ENCODE measurements around the gene TARS2. TPM values are rescaled to one million over a fixed set of nuclear protein-coding genes. Genes with fewer than 3 reads are reported as not detected.

The TARS2 gene
- total and polyA plus RNA-seq, 2 of the 13 experiments (the other 11 are each of a cell fraction or from before 2014, with no cell fraction given) = 21.3 to 22.8 TPM

DNA sequence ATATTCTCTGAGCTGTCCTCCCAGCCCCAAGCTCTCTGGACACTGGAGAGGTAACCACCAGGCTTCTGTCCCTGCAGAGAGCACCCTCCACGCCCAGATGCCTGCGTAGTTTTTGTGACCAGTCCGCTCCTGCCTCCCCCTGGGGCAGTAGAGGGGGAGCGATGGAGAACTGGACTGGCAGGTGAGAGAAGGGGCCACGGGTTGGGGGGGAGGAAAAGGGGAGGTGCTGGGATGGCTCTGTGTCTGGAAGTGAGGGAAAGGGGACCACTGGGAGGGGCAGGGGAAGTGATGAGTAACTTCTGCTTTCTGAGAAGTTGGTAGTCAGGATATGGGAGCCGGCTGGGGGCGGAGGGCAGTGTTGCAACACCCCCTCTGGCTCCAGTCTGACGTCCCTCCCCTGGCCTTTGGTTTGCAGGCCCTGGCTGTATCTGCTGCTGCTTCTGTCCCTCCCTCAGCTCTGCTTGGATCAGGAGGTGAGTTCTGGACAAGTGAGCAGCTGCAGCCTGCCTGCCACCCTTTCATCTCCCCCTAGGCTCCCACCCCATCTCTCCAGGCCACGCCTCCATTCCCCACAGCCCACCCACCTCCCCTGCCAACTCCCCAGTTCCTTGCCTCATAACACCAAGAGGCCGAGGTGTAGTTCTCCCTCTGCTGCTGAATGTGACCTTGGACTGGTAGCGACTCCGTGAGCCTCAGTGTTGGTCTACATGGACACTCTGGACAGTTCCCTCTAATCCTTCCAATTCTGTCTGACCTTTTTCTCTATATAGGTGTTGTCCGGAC, 65.1 kb downstream of the TARS2 start (continued):
- TF ChIP-seq, protein P1, sequence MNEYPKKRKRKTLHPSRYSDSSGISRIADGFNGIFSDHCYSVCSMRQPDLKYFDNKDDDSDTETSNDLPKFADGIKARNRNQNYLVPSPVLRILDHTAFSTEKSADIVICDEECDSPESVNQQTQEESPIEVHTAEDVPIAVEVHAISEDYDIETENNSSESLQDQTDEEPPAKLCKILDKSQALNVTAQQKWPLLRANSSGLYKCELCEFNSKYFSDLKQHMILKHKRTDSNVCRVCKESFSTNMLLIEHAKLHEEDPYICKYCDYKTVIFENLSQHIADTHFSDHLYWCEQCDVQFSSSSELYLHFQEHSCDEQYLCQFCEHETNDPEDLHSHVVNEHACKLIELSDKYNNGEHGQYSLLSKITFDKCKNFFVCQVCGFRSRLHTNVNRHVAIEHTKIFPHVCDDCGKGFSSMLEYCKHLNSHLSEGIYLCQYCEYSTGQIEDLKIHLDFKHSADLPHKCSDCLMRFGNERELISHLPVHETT (CRISPR knock-in tag; conservative IDR thresholded peaks at IDR 0.05) = no peak
- TF ChIP-seq, protein P2, sequence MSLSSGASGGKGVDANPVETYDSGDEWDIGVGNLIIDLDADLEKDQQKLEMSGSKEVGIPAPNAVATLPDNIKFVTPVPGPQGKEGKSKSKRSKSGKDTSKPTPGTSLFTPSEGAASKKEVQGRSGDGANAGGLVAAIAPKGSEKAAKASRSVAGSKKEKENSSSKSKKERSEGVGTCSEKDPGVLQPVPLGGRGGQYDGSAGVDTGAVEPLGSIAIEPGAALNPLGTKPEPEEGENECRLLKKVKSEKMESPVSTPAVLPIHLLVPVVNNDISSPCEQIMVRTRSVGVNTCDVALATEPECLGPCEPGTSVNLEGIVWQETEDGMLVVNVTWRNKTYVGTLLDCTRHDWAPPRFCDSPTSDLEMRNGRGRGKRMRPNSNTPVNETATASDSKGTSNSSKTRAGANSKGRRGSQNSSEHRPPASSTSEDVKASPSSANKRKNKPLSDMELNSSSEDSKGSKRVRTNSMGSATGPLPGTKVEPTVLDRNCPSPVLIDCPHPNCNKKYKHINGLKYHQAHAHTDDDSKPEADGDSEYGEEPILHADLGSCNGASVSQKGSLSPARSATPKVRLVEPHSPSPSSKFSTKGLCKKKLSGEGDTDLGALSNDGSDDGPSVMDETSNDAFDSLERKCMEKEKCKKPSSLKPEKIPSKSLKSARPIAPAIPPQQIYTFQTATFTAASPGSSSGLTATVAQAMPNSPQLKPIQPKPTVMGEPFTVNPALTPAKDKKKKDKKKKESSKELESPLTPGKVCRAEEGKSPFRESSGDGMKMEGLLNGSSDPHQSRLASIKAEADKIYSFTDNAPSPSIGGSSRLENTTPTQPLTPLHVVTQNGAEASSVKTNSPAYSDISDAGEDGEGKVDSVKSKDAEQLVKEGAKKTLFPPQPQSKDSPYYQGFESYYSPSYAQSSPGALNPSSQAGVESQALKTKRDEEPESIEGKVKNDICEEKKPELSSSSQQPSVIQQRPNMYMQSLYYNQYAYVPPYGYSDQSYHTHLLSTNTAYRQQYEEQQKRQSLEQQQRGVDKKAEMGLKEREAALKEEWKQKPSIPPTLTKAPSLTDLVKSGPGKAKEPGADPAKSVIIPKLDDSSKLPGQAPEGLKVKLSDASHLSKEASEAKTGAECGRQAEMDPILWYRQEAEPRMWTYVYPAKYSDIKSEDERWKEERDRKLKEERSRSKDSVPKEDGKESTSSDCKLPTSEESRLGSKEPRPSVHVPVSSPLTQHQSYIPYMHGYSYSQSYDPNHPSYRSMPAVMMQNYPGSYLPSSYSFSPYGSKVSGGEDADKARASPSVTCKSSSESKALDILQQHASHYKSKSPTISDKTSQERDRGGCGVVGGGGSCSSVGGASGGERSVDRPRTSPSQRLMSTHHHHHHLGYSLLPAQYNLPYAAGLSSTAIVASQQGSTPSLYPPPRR (CRISPR knock-in tag; IDR thresholded peaks at IDR 0.05; ENCODE audit: borderline replicate concordance) = no peak
- no peak for TF ChIP-seq ZNF780A (CRISPR knock-in tag; IDR thresholded peaks at IDR 0.05)
- TF ChIP-seq, protein P3, sequence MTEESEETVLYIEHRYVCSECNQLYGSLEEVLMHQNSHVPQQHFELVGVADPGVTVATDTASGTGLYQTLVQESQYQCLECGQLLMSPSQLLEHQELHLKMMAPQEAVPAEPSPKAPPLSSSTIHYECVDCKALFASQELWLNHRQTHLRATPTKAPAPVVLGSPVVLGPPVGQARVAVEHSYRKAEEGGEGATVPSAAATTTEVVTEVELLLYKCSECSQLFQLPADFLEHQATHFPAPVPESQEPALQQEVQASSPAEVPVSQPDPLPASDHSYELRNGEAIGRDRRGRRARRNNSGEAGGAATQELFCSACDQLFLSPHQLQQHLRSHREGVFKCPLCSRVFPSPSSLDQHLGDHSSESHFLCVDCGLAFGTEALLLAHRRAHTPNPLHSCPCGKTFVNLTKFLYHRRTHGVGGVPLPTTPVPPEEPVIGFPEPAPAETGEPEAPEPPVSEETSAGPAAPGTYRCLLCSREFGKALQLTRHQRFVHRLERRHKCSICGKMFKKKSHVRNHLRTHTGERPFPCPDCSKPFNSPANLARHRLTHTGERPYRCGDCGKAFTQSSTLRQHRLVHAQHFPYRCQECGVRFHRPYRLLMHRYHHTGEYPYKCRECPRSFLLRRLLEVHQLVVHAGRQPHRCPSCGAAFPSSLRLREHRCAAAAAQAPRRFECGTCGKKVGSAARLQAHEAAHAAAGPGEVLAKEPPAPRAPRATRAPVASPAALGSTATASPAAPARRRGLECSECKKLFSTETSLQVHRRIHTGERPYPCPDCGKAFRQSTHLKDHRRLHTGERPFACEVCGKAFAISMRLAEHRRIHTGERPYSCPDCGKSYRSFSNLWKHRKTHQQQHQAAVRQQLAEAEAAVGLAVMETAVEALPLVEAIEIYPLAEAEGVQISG (CRISPR knock-in tag; IDR thresholded peaks at IDR 0.05) = peak; percentile 45; the same call in 1 of the 2 replicates
- peak; percentile 47; the same call in 1 of the 2 replicates for TF ChIP-seq NFKB2 (CRISPR knock-in tag; IDR thresholded peaks at IDR 0.05; ENCODE audit: borderline replicate concordance)
- no peak for TF ChIP-seq ZNF180 (CRISPR knock-in tag; IDR thresholded peaks at IDR 0.05; ENCODE audit: borderline replicate concordance, low read depth)
- TF ChIP-seq, protein P4, sequence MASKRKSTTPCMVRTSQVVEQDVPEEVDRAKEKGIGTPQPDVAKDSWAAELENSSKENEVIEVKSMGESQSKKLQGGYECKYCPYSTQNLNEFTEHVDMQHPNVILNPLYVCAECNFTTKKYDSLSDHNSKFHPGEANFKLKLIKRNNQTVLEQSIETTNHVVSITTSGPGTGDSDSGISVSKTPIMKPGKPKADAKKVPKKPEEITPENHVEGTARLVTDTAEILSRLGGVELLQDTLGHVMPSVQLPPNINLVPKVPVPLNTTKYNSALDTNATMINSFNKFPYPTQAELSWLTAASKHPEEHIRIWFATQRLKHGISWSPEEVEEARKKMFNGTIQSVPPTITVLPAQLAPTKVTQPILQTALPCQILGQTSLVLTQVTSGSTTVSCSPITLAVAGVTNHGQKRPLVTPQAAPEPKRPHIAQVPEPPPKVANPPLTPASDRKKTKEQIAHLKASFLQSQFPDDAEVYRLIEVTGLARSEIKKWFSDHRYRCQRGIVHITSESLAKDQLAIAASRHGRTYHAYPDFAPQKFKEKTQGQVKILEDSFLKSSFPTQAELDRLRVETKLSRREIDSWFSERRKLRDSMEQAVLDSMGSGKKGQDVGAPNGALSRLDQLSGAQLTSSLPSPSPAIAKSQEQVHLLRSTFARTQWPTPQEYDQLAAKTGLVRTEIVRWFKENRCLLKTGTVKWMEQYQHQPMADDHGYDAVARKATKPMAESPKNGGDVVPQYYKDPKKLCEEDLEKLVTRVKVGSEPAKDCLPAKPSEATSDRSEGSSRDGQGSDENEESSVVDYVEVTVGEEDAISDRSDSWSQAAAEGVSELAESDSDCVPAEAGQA (IDR thresholded peaks at IDR 0.05; ENCODE audit: low read depth) = no peak
- TF ChIP-seq, protein P4 (CRISPR knock-in tag; IDR thresholded peaks at IDR 0.05; ENCODE audit: borderline replicate concordance) = no peak
- no peak for TF ChIP-seq ATF1 (CRISPR knock-in tag; IDR thresholded peaks at IDR 0.05)
- TF ChIP-seq, protein P5, sequence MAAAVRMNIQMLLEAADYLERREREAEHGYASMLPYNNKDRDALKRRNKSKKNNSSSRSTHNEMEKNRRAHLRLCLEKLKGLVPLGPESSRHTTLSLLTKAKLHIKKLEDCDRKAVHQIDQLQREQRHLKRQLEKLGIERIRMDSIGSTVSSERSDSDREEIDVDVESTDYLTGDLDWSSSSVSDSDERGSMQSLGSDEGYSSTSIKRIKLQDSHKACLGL (CRISPR knock-in tag; IDR thresholded peaks at IDR 0.05) = no peak
- TF ChIP-seq ZNF382 (CRISPR knock-in tag; IDR thresholded peaks at IDR 0.05; ENCODE audit: borderline replicate concordance) = no peak
- no peak; the same call in 1 of the 2 replicates for TF ChIP-seq SP2 (CRISPR knock-in tag; IDR thresholded peaks at IDR 0.05)
